GM20431 (cell line): ENCODE measurements around the gene CAPN2.

Source experiments
- in situ Hi-C: fragments of 300-500 bp; cut with MseI, MboI; formaldehyde crosslinking; loops from one replicate; pipeline ENCODE4 v1.15.0; 2020; ENCODE audit warnings: low sequenced_read_pairs; ENCODE audit not compliant: unreplicated experiment

Gene CAPN2

DNA sequence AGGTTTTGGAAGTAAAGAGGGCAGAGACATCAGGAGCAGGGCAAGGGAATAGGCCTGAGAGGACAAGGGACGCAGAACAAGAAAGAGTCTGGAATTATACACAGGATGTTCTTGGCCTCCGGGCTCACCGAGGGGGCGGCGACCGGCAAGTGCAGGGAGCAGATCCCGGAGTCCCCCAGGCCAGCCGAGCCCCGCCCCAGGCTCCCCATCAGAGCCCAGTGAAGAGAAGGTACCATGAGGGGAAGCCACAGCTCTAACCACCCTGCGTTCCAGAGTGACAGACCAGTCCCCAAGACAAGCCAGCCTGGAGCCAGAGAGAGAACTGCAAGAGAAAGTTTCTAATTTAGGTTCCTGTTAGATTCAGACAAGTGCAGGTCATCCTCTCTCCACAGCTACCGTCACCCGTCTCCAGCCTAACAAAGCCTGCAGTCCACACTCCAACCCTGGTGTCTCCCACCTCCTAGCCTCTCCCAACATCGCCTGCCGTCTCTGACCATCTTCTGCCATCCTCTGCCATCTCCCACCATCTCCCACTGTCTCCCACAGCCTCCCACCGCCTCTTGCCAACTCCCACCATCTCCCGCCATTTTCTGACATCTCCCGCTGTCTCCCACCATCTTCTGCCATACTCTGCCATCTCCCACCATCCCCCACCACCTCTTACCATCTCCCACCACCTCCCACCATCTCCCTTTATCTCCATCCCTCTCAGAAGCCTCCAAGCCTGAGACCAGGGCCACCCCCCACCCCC lies 42.5 kb downstream of the CAPN2 start:
- in situ Hi-C loops, result loop anchor here (10.0 kb wide), 1 partner anchor 60 kb away; no protein-coding TSS in a partner anchor

DNA sequence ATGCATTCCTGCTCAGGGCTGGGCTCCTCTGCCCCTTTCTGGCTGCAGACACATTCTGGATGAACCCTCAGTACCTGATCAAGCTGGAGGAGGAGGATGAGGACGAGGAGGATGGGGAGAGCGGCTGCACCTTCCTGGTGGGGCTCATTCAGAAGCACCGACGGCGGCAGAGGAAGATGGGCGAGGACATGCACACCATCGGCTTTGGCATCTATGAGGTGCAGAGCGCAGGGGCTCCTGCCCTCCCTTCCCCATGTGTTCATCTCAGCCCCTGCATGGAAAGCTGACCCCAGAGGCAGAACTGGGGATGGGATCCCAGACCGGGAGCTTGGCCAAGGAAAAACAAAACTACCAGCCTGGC lies 43.1 kb downstream of the CAPN2 start:
- in situ Hi-C loops, result loop anchor here (10.0 kb wide), 1 partner anchor 61 kb away; no protein-coding TSS in a partner anchor

DNA sequence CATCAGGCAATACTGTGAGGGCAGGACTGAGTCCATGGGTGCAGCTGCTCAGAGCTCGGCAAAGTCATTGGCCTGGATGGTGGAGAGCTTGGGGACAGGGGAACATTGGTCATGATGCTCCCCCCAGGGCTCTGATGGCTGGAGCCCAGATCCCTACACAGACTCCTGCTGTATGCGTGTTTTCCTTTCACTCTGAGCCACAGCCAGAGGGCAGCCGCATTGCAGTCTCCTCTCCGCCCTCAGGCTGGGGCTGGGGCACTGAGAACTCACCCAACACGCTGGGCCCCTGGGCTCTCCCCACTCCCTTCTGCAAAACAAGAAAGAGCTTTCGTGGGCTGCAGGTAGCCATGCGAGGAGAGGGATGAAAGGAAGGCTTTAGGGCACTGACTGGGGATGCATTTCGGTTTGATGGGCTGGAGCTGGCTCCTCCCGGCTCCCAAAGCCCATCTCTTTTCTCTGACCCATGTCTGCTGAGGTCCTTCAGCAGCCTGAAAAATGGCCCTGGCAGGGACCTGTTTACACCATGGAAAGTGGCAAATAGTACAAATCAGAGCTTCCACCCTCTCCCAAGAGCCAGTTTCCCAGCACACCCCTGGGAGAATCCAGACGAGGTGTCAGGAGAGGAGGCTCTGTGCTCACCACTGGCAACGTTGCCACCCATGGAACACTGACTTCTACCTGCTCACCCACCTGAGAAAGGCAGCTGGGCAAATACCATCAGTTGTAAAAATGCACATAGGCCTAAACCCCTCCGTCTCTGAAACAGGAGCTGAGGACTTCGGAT lies 43.8 kb downstream of the CAPN2 start:
- in situ Hi-C loops, result loop anchor here (10.0 kb wide), 1 partner anchor 61 kb away; no protein-coding TSS in a partner anchor

DNA sequence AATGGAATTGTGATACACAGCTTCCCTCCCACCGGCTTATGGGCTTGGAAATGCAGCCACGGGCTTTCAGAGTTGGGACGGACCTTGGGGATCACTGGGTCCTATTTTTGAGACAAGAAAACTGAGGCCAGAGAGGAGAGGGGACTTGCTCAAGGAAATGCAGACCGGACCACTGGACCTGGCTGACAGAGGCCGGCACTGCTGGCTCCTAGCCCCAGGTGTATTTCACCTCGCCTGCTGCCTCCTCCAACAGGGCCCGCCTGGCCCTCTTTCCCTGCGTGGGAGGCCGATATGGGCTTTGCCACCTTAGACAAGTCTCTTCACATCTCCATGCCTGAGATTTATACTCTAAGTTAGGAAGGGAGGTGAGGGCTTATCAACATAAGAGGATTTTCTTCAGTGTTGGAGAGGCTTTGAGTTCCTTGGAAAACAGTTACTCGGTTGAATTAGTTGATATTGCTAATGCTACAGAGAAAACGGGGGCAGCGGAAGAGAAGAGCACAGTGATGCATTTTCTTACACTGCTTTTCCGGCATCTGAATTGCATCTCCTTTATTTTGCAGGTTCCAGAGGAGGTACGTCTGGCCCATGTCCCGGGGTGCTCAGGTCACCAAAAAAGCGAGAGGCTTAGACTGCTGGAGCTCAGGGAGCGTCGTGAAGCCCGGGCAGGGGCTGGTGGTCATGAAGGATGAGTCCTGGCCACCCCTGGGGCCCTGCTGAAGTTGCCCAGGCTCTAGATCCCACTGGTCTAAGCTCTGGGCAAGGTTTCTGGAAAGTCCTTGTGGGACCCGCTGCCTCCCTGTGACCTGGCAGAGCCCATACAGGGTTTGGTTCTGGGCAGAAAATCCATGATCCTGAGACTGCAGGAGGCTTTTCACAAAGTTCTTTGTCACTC lies 44.7 kb downstream of the CAPN2 start:
- in situ Hi-C loops, result loop anchor here (10.0 kb wide), 1 partner anchor 62 kb away; no protein-coding TSS in a partner anchor

DNA sequence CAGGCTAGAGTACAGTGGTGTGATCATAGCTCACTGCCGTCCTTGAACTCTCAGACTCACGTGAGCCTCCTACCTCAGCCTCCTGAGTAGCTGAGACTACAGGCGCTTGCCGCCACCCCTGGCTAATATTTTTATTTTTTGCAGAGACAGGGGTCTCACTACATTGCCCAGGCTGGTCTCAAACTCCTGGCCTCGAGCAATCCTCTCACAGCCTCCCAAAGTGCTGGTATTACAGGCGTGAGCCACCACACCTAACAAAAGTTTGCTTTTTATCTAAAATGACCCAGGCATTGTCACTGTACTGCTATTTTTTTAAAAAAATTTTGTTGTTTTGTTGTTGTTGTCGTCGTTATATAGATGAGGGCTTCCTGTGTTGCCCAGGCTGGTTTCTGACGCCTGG lies 46.4 kb downstream of the CAPN2 start:
- in situ Hi-C loops, result loop anchor here (10.0 kb wide), 1 partner anchor 64 kb away; no protein-coding TSS in a partner anchor

DNA sequence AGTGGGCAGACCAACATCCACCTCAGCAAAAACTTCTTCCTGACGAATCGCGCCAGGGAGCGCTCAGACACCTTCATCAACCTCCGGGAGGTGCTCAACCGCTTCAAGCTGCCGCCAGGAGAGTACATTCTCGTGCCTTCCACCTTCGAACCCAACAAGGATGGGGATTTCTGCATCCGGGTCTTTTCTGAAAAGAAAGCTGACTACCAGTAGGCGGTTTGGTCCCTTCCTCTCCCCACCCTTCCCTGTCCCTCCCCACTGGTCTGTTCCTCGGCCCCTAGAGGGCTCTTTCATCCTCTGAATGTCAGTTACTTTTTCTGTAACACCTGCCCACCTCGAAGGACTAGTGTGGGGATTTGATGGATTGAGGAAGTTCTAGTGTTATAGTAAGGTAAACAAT lies 46.9 kb downstream of the CAPN2 start:
- in situ Hi-C loops, result loop anchor here (10.0 kb wide), 1 partner anchor 64 kb away; no protein-coding TSS in a partner anchor

DNA sequence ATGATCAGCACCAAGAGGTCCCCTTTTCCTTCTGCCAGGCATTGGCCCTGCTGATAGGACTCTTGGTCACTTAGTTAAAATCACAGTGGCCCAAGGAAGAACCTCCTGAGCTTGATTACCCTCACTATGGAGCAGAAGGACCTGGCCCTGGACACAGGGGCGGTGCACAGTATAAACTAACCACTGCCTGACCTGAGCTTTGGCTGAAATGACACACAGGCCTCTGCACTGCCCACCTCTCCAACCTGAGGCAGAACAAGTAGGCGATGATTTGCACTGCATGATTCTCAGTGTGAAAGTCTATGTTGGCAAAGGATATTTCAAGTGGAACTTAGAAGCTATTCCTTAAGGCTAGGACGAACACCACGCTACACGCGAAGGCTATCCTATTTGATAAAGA lies 48.5 kb downstream of the CAPN2 start:
- in situ Hi-C loops, result no loop called here

DNA sequence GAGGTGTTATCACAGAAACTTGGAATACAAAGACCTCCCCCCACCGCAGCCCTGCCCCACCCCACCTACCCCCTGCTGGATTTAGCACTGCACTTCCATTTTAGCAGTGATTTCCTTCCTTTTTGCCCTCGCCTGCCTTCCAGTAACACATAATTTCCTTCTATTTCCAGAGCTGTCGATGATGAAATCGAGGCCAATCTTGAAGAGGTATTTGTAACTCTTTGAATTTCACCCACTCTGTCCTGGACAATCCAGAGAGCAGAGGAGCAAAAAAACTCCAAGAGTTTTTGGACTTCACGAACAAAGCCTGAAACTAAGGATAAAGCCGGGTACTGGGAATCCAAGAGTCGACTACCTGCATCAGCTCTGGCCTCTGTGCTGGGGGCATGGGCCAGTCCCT lies 49.1 kb downstream of the CAPN2 start:
- in situ Hi-C loops, result no loop called here

DNA sequence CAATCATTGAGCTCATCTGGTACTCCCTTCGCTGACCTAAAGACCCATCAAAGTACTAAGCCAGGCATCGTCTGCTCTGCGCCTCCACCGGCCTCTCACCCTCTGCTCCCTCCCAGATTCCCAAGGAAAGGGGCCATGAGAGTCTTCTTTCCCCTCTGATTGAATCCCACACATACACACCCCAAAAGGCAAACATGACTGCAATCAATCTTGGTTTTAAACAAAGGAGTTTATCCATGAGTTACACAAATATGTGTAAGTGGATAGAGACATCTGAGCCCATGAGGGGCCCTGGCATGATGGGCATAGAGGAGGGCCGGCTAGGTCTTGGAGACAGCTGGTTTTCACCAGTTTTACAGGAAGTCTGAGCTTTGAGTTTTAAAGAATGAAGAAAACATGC lies 50.9 kb downstream of the CAPN2 start:
- in situ Hi-C loops, result no loop called here

DNA sequence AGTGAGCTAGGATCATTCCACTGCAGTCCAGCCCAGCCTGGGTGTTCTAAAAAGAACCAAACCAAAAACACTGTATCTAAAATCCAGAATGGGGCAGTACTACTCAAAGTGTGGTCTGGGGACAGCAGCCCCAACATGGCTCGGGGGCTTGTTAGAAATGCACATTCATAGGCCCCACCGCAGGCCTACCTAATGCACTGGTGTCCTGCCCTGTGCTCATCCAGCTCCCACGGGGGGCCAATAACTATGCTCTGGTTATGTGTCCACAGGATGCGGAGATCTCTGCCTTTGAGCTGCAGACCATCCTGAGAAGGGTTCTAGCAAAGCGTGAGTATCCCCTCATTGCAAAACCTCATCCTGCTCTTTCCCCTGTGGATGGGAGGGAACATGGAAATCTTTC lies 51.5 kb downstream of the CAPN2 start:
- in situ Hi-C loops, result no loop called here

DNA sequence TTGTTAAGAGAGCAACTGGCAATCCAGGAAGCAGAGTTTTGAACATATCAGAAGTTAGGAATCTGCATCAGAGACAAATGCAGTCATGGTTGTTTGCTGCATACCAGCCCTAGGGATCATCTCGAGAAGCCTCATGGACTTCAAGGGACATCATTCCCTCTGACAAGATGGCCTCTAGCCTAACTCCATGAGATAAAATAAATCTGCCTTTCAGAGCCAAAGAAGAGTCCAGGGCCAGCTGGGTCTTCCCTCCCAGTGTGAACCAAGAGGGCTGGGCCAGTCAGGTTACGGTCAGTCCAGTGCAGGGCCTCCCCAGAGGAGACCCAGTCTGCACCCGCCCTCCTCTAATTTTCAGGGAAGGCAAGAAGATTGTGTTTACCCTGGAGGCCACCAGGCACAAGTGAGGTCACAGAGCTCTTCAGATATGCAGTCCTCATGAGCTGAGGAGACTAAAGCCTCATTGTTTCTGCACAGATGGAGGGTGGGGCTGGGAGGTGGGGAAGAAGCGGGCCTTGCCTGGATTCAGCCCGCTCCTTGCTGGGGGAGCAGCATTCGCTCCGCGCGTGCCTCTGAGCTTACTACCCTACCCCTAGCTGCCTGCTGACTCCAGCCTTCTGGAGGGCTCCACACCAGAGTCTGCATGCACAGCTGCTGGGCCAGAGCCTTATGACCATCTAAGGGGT lies 52.8 kb downstream of the CAPN2 start:
- in situ Hi-C loops, result no loop called here

DNA sequence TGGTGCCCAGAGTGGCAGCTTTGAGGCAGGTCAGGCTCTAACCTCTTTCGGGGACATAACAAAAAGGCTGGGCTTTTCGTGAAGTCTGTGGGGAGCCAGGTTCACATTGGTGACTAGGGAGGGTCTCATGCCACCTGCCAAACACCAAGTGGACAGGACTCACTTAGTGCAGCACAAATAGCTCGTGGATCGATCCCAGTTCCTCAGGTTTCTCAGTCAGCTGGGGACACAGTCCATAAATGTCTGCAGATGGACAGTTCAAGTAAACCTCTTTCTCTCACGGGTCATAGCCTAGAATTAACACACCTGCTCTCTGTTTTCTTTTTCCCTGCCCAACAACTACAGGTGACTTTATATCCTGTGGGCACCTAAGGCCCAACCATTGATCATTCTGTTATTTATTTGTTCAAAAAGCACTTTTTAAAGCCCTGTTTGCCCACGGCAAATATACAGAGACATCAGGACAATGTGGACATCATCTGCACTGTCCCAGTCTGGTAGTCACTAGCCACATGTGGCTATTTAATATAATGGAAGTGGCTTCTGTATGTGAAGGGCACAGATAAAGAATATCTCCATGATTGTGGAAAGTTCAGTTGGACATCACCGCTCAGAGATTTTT lies 53.5 kb downstream of the CAPN2 start:
- in situ Hi-C loops, result no loop called here

DNA sequence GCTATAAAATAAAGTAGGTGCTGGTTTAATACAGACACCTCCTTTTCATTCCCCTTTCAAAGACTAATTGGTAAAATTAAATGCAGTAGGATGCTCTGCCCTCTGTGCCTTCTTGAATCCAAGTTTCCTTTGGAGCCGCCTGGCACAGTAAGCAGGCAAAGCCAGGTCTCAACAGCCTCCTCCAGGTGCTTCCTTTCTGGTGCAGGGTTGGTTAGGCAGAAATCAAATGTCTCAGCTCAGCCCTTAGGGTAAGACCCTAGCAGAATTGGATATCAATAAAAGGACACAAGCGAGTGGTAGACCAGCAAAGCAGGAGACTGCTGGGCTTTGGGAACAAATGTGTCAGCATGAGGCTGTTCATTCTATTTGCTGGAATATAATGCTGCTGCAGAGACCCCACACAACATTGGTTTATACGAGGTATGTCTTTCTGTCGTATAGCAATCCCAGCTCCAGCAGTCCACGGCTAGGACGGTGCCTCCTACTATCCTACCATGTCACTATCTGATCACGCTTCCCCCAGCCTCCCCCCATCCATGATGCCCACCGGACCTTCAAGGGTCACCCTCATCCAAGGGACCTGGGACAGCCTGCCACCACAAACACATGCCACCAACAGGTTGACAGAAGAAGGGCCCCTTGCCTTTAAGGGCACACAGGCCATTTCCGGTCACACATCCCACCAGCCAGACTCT lies 58.4 kb downstream of the CAPN2 start:
- in situ Hi-C loops, result no loop called here

DNA sequence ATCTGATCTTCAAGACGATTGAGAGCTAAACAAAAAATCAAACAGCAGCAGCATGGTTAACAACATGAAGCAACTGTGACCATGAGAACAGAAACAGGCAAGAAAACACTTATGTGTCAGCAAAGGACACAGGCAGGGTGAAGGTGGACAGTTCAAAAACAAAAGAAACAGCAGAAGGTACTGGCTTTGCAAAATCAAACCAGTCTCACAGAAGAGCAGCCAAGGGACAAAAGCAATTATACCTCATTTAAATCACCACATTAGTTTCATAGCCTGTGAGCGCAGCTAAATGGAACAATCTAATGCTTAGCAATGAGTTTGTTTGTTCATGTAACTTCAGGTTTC lies 59.1 kb downstream of the CAPN2 start:
- in situ Hi-C loops, result no loop called here

DNA sequence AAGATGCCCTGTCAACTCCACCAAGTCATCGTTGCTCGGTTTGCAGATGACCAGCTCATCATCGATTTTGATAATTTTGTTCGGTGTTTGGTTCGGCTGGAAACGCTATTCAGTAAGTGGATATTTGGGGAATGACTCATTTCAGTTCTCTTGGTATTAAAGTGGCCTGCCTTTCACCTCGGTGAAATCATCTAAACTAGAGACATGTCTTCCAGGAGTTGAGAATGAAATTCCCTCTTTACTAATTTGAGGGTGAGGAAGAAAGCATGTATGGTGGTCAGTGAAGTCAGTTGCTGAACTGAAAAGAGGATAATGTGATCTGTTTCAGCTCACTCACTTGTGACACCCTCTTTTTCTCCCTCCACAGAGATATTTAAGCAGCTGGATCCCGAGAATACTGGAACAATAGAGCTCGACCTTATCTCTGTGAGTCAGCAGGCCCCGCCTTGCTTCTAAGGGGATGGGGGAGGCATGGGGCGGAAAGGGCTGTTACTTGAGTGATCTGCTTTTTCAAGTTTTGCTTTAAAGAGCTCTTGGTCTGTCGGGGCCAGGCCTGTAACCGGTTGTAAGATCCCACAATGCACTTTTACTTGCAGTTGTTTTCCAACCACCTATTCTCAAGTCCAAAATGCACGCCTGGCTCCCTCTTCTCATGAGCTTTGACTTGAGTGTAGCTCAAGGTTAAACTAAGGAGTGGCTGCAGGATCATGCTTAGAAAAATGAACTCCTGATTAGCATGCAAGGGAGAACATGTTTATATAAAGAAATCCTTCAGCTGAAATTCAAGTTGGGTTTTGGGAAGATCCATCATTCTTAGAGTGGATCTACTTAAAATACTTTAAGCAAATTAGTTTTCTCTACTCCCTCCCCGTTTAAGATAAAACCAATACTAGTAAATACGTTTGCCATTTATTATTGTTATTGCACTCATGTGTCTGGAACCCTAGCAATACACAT lies 59.8 kb downstream of the CAPN2 start:
- in situ Hi-C loops, result no loop called here

DNA sequence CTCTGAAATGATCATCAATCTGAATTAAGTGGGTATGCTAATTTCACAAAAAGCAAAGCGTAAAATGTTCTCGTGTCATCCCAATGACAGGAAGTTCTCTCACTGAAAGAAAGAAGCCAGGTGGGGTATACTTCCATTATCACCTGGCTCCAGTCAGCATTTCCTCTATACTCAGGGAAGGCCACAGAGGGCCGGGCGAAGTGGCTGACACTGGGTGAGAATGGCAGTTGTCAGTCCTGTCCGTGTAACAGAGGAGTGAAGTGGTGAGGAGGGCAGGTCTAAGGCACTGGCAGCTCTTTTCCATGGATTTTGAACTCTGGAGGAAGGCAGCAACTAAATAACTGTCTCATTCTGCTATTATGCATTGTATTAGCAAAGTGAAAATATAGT lies 60.4 kb downstream of the CAPN2 start:
- in situ Hi-C loops, result no loop called here

DNA sequence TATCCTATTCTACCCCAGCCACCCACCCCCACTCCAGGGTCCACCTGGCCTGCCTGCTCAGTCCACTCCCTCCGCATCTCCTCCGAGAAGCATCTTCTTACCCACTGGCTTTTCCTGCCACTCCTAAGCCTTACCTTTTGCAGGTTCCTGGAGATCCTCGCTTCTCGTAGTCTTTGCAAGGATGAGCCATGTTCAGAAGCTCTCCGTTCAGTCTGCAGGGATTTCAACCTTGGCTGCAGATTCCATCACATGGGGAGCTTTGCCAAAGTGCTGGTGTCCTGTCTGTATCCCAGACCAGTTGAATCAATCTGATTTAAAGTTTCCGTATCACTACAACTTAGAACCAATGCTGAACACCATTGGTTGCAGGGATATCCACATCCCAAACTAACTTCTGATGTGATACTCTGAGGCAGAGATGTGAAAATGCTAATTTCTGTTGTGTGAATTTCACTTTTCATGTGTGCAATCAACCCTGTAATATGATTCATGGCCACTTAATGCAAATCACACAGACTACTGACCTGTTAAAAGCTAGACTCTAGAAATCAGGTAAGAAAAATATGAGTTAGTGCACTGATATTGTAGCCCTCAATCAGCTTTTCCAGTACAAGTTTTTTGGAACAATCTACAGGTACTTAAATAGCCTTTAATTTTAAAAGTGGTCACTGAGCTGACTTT lies 61.9 kb downstream of the CAPN2 start:
- in situ Hi-C loops, result no loop called here
